Neural progenitor cell (in vitro differentiated cells): ENCODE data around the gene PIK3CD. TPM values are rescaled to one million over a fixed set of nuclear protein-coding genes. Genes with fewer than 3 reads are reported as not detected.

Source experiments
- DNase-seq: peaks from one replicate; pipeline ENCODE4 v3.0.0-alpha.2; 2016; ENCODE audit warnings: low spot score
- H2AFZ ChIP-seq: fragments of 200-600 bp; sonication (generic); replicated peaks from 2 replicates; pipeline ENCODE4 v1.6.1; 2016; ENCODE audit warnings: antibody characterized with exemption
- H3F3A ChIP-seq: fragments of 200-600 bp; sonication (generic); 2 replicates; pipeline ENCODE4 v1.6.1; 2016; ENCODE audit warnings: antibody characterized with exemption, low read depth
- H3K27ac ChIP-seq: fragments of 200-600 bp; sonication (generic); 2 replicates; pipeline ENCODE4 v1.5.1; 2016; ENCODE audit warnings: mild to moderate bottlenecking
- H3K27me3 ChIP-seq: fragments of 200-600 bp; sonication (generic); 2 replicates; pipeline ENCODE4 v1.6.1; 2016; ENCODE audit warnings: mild to moderate bottlenecking, moderate library complexity
- H3K36me3 ChIP-seq: fragments of 200-600 bp; sonication (generic); 2 replicates; pipeline ENCODE4 v1.5.1; 2016
- H3K4me1 ChIP-seq: fragments of 200-600 bp; sonication (generic); 2 replicates; pipeline ENCODE4 v1.6.1; 2016; ENCODE audit warnings: mixed run types
- H3K4me2 ChIP-seq: fragments of 200-600 bp; sonication (generic); 2 replicates; pipeline ENCODE4 v1.6.1; 2016
- H3K4me3 ChIP-seq: fragments of 200-600 bp; sonication (generic); 2 replicates; pipeline ENCODE4 v1.5.1; 2016
- H3K79me2 ChIP-seq: fragments of 200-600 bp; sonication (generic); 2 replicates; pipeline ENCODE4 v1.6.1; 2016; ENCODE audit warnings: low read depth
- H3K9ac ChIP-seq: fragments of 200-600 bp; sonication (generic); 2 replicates; pipeline ENCODE4 v1.6.1; 2016
- H3K9me3 ChIP-seq: fragments of 200-600 bp; sonication (generic); 2 replicates; pipeline ENCODE4 v1.5.1; 2016; ENCODE audit warnings: low read depth
- H4K20me1 ChIP-seq: fragments of 200-600 bp; sonication (generic); 2 replicates; pipeline ENCODE4 v1.6.1; 2016; ENCODE audit warnings: low read depth
- H3K27ac Mint-ChIP-seq: 3 replicates; pipeline ENCODE4 v1.8.0; 2021; ENCODE audit warnings: mixed read lengths
- H3K27me3 Mint-ChIP-seq: 2 replicates; pipeline ENCODE4 v1.8.0; 2022; ENCODE audit warnings: low read depth, mild to moderate bottlenecking, inconsistent platforms, moderate library complexity, mixed read lengths; ENCODE audit not compliant: insufficient read depth
- H3K36me3 Mint-ChIP-seq: 3 replicates; pipeline ENCODE4 v1.8.0; 2021; ENCODE audit warnings: mixed read lengths
- H3K4me1 Mint-ChIP-seq: 3 replicates; pipeline ENCODE4 v1.8.0; 2021; ENCODE audit warnings: mixed read lengths
- H3K4me3 Mint-ChIP-seq: 3 replicates; pipeline ENCODE4 v1.8.0; 2021; ENCODE audit warnings: mild to moderate bottlenecking, moderate library complexity, mixed read lengths
- H3K9me3 Mint-ChIP-seq: 3 replicates; pipeline ENCODE4 v1.8.0; 2020; ENCODE audit warnings: mixed read lengths
- CTCF ChIP-seq: fragments of 200-600 bp; sonication (generic); IDR thresholded peaks from 2 replicates; pipeline ENCODE4 v1.5.1; 2017; ENCODE audit warnings: antibody characterized with exemption, mild to moderate bottlenecking
- EZH2 ChIP-seq: fragments of 200-600 bp; sonication (generic); IDR thresholded peaks from 2 replicates; pipeline ENCODE4 v1.6.1; 2017; ENCODE audit warnings: antibody characterized with exemption, mild to moderate bottlenecking, moderate library complexity
- EZH2phosphoT487 ChIP-seq: fragments of 200-600 bp; sonication (generic); IDR thresholded peaks from 2 replicates; pipeline ENCODE4 v1.6.1; 2017; ENCODE audit warnings: antibody characterized with exemption
- total RNA-seq: library from RNA; depleted of rRNA; stranded (reverse); fragments of >200 nt; gene quantifications from 2 replicates; pipeline ENCODE4 v1.2.3, GENCODE V29; 2015; ENCODE audit warnings: low replicate concordance

PIK3CD gene
- total RNA-seq, 1 donor from 2014 or later: 5.0 TPM

- peaks cover 3% of the 10 kb centered on the region for H3K4me1 ChIP-seq
- H3K4me3 Mint-ChIP-seq: no peak overlapping the region
- no peak overlapping the region for H3K4me3 ChIP-seq
- H3K36me3 ChIP-seq: peaks cover 4% of the 10 kb centered on the region
- no peak overlapping the region for H3K27ac Mint-ChIP-seq
- H3K79me2 ChIP-seq: peaks cover 73% of the 10 kb centered on the region
- H3K4me1 Mint-ChIP-seq: peaks cover 15% of the 10 kb centered on the region
- DNase-seq: no peak
- H3K4me2 ChIP-seq: no peak overlapping the region
- TF ChIP-seq CTCF (no peak), EZH2 (no peak), EZH2phosphoT487 (no peak)
- no peak overlapping the region for H2AFZ ChIP-seq
- no peaks in the 10 kb centered on the region for H3K9me3 Mint-ChIP-seq
- no peak overlapping the region for H3K27ac ChIP-seq
- peaks cover 16% of the 10 kb centered on the region for H3K36me3 Mint-ChIP-seq
- peaks cover 2% of the 10 kb centered on the region for H3K27me3 Mint-ChIP-seq
- no peak overlapping the region for H3K9ac ChIP-seq
- no peaks in the 10 kb centered on the region for H3K27me3 ChIP-seq
- peaks cover 56% of the 10 kb centered on the region for H4K20me1 ChIP-seq
- H3F3A ChIP-seq: peaks cover 28% of the 10 kb centered on the region
- no peaks in the 10 kb centered on the region for H3K9me3 ChIP-seq
These were observed 116.6 kb downstream of the PIK3CD start for GRCh38 chr1:9767964-9768668.

GRCh38 chr1:9768983-9769382 is 117.5 kb downstream of the PIK3CD start:
- peaks cover 2% of the 10 kb centered on the region for H3K27me3 Mint-ChIP-seq
- Histone ChIP-seq H3K36me3 (peaks cover 4% of the 10 kb centered on the region), H3K4me1 (peaks cover 3% of the 10 kb centered on the region), H3K9ac (no peak overlapping the region), H3K9me3 (no peaks in the 10 kb centered on the region), H3K27ac (no peak overlapping the region), H3K27me3 (no peaks in the 10 kb centered on the region), H3K4me3 (no peak overlapping the region), H2AFZ (no peak overlapping the region), H3F3A (peaks cover 28% of the 10 kb centered on the region), H3K4me2 (no peak overlapping the region), H4K20me1 (peaks cover 54% of the 10 kb centered on the region), H3K79me2 (peaks cover 73% of the 10 kb centered on the region)
- TF ChIP-seq EZH2 (no peak), EZH2phosphoT487 (no peak), CTCF (no peak)
- peaks cover 15% of the 10 kb centered on the region for H3K4me1 Mint-ChIP-seq
- no peak overlapping the region for H3K4me3 Mint-ChIP-seq
- H3K36me3 Mint-ChIP-seq: peaks cover 13% of the 10 kb centered on the region
- DNase-seq: no peak
- no peak overlapping the region for H3K27ac Mint-ChIP-seq
- no peaks in the 10 kb centered on the region for H3K9me3 Mint-ChIP-seq

GRCh38 chr1:9770298-9770697 is 118.8 kb downstream of the PIK3CD start:
- TF ChIP-seq CTCF: no peak
- TF ChIP-seq EZH2phosphoT487: no peak
- no peak for TF ChIP-seq EZH2
- Mint-ChIP-seq H3K4me3 (no peak overlapping the region), H3K4me1 (peaks cover 17% of the 10 kb centered on the region), H3K36me3 (peaks cover 13% of the 10 kb centered on the region), H3K27me3 (peaks cover 2% of the 10 kb centered on the region), H3K27ac (no peak overlapping the region), H3K9me3 (no peaks in the 10 kb centered on the region)
- H3K4me3 ChIP-seq: no peak overlapping the region
- H3K79me2 ChIP-seq: peaks cover 74% of the 10 kb centered on the region
- H3K4me1 ChIP-seq: no peaks in the 10 kb centered on the region
- no peak overlapping the region for H2AFZ ChIP-seq
- H3K9ac ChIP-seq: no peak overlapping the region
- no peaks in the 10 kb centered on the region for H3K9me3 ChIP-seq
- peaks cover 4% of the 10 kb centered on the region for H3K36me3 ChIP-seq
- H3K27ac ChIP-seq: no peak overlapping the region
- H3F3A ChIP-seq: peaks cover 28% of the 10 kb centered on the region
- H3K4me2 ChIP-seq: no peak overlapping the region
- peaks cover 55% of the 10 kb centered on the region for H4K20me1 ChIP-seq
- no peak for DNase-seq
- H3K27me3 ChIP-seq: no peaks in the 10 kb centered on the region
